Gastroesophageal sphincter (tissue), 3 donors: Measurements from ENCODE around the gene RPL3.

ENCODE experiments used
- CTCF ChIP-seq, 4 experiments: fragments of 200-600 bp in 2 of 4; fragments of 450-650 bp in 2 of 4; sonication (generic) in 1 of 4; IDR thresholded peaks; one replicate each; pipeline ENCODE4 v1.5.1; 2017 to 2019; ENCODE audit warnings: antibody characterized with exemption in 4 of 4, mild to moderate bottlenecking in 2 of 4, moderate library complexity in 2 of 4
- EP300 ChIP-seq: sonication (generic); formaldehyde crosslinking; IDR thresholded peaks from one replicate; pipeline ENCODE4 v1.6.1; 2017; ENCODE audit warnings: antibody characterized with exemption, mild to moderate bottlenecking
- POLR2A ChIP-seq, 2 donors: fragments of 450-650 bp; IDR thresholded peaks; one replicate each; pipeline ENCODE4 v1.6.1; 2017; ENCODE audit warnings: antibody characterized with exemption in 2 of 2, mild to moderate bottlenecking in 2 of 2, moderate library complexity in 1 of 2
- POLR2AphosphoS5 ChIP-seq: sonication (generic); formaldehyde crosslinking; IDR thresholded peaks from one replicate; pipeline ENCODE4 v1.6.1; 2017; ENCODE audit warnings: antibody characterized with exemption

GRCh38 chr22:39300186-39300830 lies 19.1 kb downstream of the RPL3 start:
- no peak for TF ChIP-seq CTCF (IDR thresholded peaks at IDR 0.05)
- TF ChIP-seq POLR2AphosphoS5 = no peak
- no peak for TF ChIP-seq EP300
- TF ChIP-seq POLR2A (IDR thresholded peaks at IDR 0.05) = peak in 1 of 2 donors; percentile 6
